ENCODE data around the gene KLHL3. TPM values are rescaled to one million over a fixed set of nuclear protein-coding genes. Genes with fewer than 3 reads are reported as not detected.

The KLHL3 gene
- total RNA-seq, 2 donors from 2014 or later: 3.3 to 5.7 TPM

GRCh38 chr5:137747848-137748247, 12.0 kb upstream of the KLHL3 start:
- TF ChIP-seq POLR2A (IDR thresholded peaks at IDR 0.05) (no peak), CTCF (IDR thresholded peaks at IDR 0.05) (peak in 3 of 7 experiments; percentile 11 to 18 (median 12))
- intact Hi-C loops (cut with DNase I): no loop called here
- H3K36me3 ChIP-seq (replicated peaks in 1 of 2; ENCODE audit: insufficient read depth in 1 of 2, low read depth in 2 of 2): no peaks in the 10 kb centered on the region
- H3K27me3 ChIP-seq: no peaks in the 10 kb centered on the region
- H3K27ac ChIP-seq: peak overlapping the region in 2 of 4 donors; percentile 15 to 48
- ATAC-seq: peak; percentile 69
- H3K4me1 ChIP-seq: peaks cover 50% of the 10 kb centered on the region
- WGBS, 2 donors: 45 to 49% methylated on average over 2 of the region's 2 CpGs
- no peaks in the 10 kb centered on the region for H3K9me3 ChIP-seq
- no peak overlapping the region for H3K4me3 ChIP-seq
- peak in 2 of 4 donors; percentile 20 to 52 for DNase-seq

- Histone ChIP-seq H3K27me3 (no peaks in the 10 kb centered on the region), H3K36me3 (replicated peaks in 1 of 2; ENCODE audit: insufficient read depth in 1 of 2, low read depth in 2 of 2) (no peaks in the 10 kb centered on the region), H3K4me3 (no peak overlapping the region), H3K27ac (no peak overlapping the region), H3K4me1 (peaks cover 8% of the 10 kb centered on the region), H3K9me3 (no peaks in the 10 kb centered on the region)
- TF ChIP-seq POLR2A (IDR thresholded peaks at IDR 0.05) (no peak), CTCF (IDR thresholded peaks at IDR 0.05) (peak; percentile 28 to 78 (median 70))
- ATAC-seq (peak; percentile 82), DNase-seq (peak; percentile 60 to 72 (median 66))
- 70 to 71% methylated on average over 4 of the region's 4 CpGs for WGBS, 2 donors
- intact Hi-C loops (cut with DNase I): loop anchor here (5.0 kb wide), 1 partner anchor 86 kb away; no protein-coding TSS in a partner anchor
These were observed 7.2 kb upstream of the KLHL3 start for GRCh38 chr5:137743031-137743640.

- no peak for DNase-seq
- H3K27ac ChIP-seq: no peak overlapping the region
- H3K4me3 ChIP-seq: no peak overlapping the region
- 62 to 74% methylated on average over 8 of the region's 8 CpGs for WGBS, 2 donors
- H3K4me1 ChIP-seq: no peaks in the 10 kb centered on the region
- intact Hi-C loops (cut with DNase I): loop anchor here (5.0 kb wide), 1 partner anchor 84 kb away; no protein-coding TSS in a partner anchor
- no peak for TF ChIP-seq CTCF (IDR thresholded peaks at IDR 0.05)
- TF ChIP-seq POLR2A (IDR thresholded peaks at IDR 0.05): no peak
- no peaks in the 10 kb centered on the region for H3K9me3 ChIP-seq
- no peaks in the 10 kb centered on the region for H3K36me3 ChIP-seq (replicated peaks in 1 of 2; ENCODE audit: insufficient read depth in 1 of 2, low read depth in 2 of 2)
- no peaks in the 10 kb centered on the region for H3K27me3 ChIP-seq
- no peak for ATAC-seq
These were observed 5.8 kb upstream of the KLHL3 start for GRCh38 chr5:137741718-137742117.

- Histone ChIP-seq H3K9me3 (no peaks in the 10 kb centered on the region), H3K27ac (no peak overlapping the region), H3K27me3 (no peaks in the 10 kb centered on the region), H3K36me3 (replicated peaks in 1 of 2; ENCODE audit: insufficient read depth in 1 of 2, low read depth in 2 of 2) (no peaks in the 10 kb centered on the region), H3K4me3 (no peak overlapping the region), H3K4me1 (peaks cover 12% of the 10 kb centered on the region)
- no peak for DNase-seq
- no peak for TF ChIP-seq CTCF (IDR thresholded peaks at IDR 0.05)
- TF ChIP-seq POLR2A (IDR thresholded peaks at IDR 0.05): no peak
- intact Hi-C loops (cut with DNase I): loop anchor here (5.0 kb wide), 1 partner anchor 82 kb away; no protein-coding TSS in a partner anchor
- ATAC-seq: no peak
- 73 to 77% methylated on average over 4 of the region's 4 CpGs for WGBS, 2 donors
These were observed 3.8 kb upstream of the KLHL3 start for GRCh38 chr5:137739737-137740136.

- TF ChIP-seq CTCF (IDR thresholded peaks at IDR 0.05) (no peak), POLR2A (IDR thresholded peaks at IDR 0.05) (no peak)
- peaks cover 12% of the 10 kb centered on the region for H3K4me1 ChIP-seq
- no peaks in the 10 kb centered on the region for H3K9me3 ChIP-seq
- ATAC-seq (no peak), DNase-seq (no peak)
- no peak overlapping the region for H3K4me3 ChIP-seq
- no peak overlapping the region for H3K27ac ChIP-seq
- intact Hi-C loops (cut with DNase I): no loop called here
- H3K27me3 ChIP-seq: no peaks in the 10 kb centered on the region
- no peaks in the 10 kb centered on the region for H3K36me3 ChIP-seq (replicated peaks in 1 of 2; ENCODE audit: insufficient read depth in 1 of 2, low read depth in 2 of 2)
- WGBS, 2 donors: 67 to 79% methylated on average over 3 of the region's 3 CpGs
These were observed 3.1 kb upstream of the KLHL3 start for GRCh38 chr5:137738947-137739346.

Data from body of pancreas (tissue), 4 donors.